GM21515 (cell line): ENCODE measurements around the gene ADGRG6.

Source experiments
- ATAC-seq: cut with Tn5 transposase; IDR thresholded peaks from one replicate; pipeline ENCODE4 v1.9.1; 2021; ENCODE audit not compliant: unreplicated experiment

ADGRG6 gene

GRCh38 chr6:142373268-142374090 is 71.7 kb downstream of the ADGRG6 start:
- ATAC-seq, result no peak

- ATAC-seq, result no peak
These were observed 72.4 kb downstream of the ADGRG6 start for GRCh38 chr6:142374091-142374770.

GRCh38 chr6:142374965-142375733 is 73.3 kb downstream of the ADGRG6 start:
- no peak for ATAC-seq

GRCh38 chr6:142376115-142376514 is 74.3 kb downstream of the ADGRG6 start:
- no peak for ATAC-seq

- ATAC-seq, result no peak
These were observed 75.1 kb downstream of the ADGRG6 start for GRCh38 chr6:142376800-142377496.

- ATAC-seq, result no peak
These were observed 75.7 kb downstream of the ADGRG6 start for GRCh38 chr6:142377497-142377848.

- no peak for ATAC-seq
These were observed 76.5 kb downstream of the ADGRG6 start for GRCh38 chr6:142378138-142378875.

- no peak for ATAC-seq
These were observed 78.8 kb downstream of the ADGRG6 start for GRCh38 chr6:142380626-142381025.

- ATAC-seq, result no peak
These were observed 79.4 kb downstream of the ADGRG6 start for GRCh38 chr6:142381181-142381580.

- no peak for ATAC-seq
These were observed 80.1 kb downstream of the ADGRG6 start for GRCh38 chr6:142381845-142382378.

- ATAC-seq, result no peak
These were observed 82.9 kb downstream of the ADGRG6 start for GRCh38 chr6:142384519-142385254.

- no peak for ATAC-seq
These were observed 83.5 kb downstream of the ADGRG6 start for GRCh38 chr6:142385352-142385751.

GRCh38 chr6:142386657-142387056 is 84.8 kb downstream of the ADGRG6 start:
- ATAC-seq, result no peak

GRCh38 chr6:142387997-142388815 is 86.4 kb downstream of the ADGRG6 start:
- ATAC-seq, result no peak

GRCh38 chr6:142395266-142395665 is 93.5 kb downstream of the ADGRG6 start:
- no peak for ATAC-seq

- ATAC-seq, result peak; percentile 98
These were observed 94.0 kb downstream of the ADGRG6 start for GRCh38 chr6:142395768-142396231.

- ATAC-seq, result no peak
These were observed 96.5 kb downstream of the ADGRG6 start for GRCh38 chr6:142398353-142398752.

GRCh38 chr6:142399739-142400138 is 97.9 kb downstream of the ADGRG6 start:
- ATAC-seq, result no peak
